Measurements from ENCODE around the gene SPECC1L.
A peak's percentile ranks its signal among the peaks of the same experiment; 100 is the strongest.

The SPECC1L gene

GRCh38 chr22:24401931-24402367 lies 131.3 kb downstream of the SPECC1L start:
- no peak for DNase-seq

- peak; percentile 97 for DNase-seq
Measured at GRCh38 chr22:24402460-24403192, 132.0 kb downstream of the SPECC1L start.

DNA sequence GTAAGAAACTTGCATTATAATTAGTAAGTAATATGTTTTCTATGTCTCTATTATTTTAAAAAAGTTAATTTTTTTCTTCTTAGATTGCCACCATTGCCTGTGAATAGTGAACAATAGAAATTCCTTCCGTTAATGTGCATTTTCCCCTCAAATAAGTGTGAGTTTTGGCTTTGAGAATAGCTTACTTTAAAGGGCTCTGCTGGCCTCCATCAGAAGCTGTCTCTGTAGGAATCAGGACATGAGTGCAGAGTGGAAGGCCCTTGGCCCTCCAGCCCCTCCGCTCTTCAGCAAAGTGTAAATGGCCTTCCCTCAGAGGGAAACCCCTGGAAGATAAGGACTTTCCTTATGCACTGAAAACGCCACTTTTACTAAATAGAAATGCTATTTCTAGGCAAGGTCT lies 132.7 kb downstream of the SPECC1L start:
- DNase-seq: no peak

- DNase-seq: no peak
Measured at GRCh38 chr22:24404561-24405275, 134.1 kb downstream of the SPECC1L start.

- no peak for DNase-seq
Measured at GRCh38 chr22:24405631-24406321, 135.1 kb downstream of the SPECC1L start.

DNA sequence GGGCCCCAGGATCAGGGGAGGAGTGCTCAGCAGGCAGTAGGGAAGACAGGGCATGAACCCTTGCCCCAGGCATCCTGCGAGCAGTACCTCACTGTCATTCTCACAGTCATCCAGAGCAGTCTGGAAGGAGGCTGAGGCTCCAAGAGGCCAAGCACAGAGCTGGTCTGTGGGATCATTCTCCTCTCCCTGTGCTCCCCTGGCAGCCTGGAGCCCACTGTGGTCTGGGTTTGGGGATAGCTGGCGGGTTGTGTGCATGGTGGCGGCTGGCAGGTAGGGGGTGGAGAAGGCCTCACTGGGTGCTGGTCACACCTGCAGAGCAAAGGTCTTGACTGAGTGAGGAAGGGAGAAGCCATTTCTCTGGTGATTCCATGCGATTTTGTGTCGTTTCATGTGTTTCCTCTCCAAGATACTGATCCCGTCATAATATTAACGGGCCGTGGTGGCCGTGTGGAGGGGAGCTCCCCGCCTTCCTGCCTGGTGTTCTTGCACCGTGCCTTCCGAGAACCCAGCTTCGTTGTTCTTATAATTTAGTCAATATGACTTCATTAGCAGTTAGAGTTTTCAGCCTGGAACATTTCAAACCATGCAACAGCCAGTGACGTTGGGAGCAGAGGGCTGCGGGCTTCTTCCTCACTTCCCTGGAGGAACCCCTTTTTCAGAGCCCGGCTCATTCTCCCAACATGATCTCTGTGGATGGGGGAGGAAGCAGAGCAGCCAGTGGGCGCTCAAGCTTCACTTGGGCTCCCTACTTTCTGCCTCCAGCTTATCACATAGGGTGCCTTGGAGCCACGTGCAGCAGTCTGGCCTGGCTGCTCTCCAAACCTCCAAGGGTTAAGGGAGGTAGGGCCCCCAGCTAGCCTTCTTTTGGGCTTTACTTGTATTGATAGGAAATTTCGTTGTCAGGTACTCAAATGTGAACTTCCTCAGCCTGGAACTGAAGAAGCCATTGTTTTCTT lies 136.0 kb downstream of the SPECC1L start:
- DNase-seq: no peak

GRCh38 chr22:24407278-24407665 lies 136.6 kb downstream of the SPECC1L start:
- no peak for DNase-seq

GRCh38 chr22:24407884-24408283 lies 137.3 kb downstream of the SPECC1L start:
- no peak for DNase-seq

DNA sequence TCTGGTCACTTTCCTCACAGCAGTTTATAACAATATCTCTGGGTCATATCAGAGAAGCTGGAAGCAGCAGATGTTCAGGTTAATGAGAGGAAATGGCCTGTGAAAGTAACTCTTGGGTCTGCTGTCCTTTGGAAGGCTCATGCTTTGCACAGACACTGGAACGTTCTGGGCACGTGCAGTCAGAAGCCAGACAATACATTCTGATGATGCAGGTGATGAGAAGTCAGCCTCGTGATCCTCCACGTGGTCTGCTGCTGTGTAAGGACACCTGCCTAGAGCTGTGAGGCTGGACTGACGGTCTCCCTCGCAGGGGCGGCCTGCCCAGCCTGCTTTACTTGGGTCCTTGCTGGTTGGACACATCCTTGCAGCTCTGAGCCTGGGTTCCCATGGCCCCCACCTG lies 138.0 kb downstream of the SPECC1L start:
- no peak for DNase-seq

DNA sequence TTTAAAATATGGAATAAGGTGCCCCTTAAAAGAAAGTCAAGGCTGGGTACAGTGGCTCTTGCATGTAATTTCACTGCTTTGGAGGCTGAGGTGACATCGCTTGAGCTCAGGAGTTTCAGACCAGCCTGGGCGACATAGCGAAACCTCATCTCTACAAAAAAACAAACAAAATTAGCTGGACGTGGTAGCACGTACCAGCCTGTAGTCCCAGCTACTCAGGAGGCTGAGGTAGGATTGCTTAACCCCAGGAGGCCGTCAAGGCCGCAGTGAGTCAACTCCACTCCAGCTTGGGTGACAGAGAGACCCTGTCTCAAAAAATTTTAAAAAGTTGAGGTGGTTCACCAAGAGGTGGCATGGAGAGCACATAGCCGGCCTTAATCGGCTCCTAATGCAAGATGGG lies 139.1 kb downstream of the SPECC1L start:
- no peak for DNase-seq

DNA sequence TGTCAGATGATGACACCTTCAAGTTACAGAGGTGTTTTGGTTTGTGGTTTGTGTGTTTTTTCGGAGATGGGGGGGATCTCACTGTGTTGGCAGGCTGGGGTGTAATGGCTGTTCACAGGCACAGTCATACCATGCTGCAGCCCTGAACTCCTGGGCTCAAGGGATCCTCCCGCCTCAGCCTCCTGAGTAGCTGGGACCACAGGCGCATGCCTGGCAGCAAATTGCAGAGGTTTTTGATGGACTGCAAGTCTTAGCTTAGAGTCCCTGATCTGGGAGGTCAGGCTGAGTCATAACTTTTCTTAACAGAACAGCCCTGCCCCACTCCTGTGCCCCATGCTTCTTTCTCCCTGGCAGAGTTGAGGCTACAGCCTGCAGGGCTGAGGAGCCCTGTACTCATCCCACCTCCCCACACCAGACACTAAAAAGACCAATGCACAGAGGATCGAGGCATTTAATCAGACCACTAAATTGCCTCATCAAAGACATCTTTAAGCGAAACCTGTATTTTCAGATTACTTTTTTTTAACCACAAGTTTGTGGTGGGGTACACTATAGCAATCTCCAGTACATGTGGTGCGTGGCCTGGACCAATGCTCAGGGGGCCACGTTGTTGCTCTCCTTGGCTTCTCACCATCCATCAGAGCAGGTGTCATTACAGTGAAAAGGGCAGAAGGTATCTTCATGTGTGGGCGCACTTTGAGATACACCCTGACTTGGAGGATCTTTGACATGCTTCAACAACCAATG lies 139.7 kb downstream of the SPECC1L start:
- peak; percentile 49 for DNase-seq

GRCh38 chr22:24411256-24412004 lies 140.8 kb downstream of the SPECC1L start:
- DNase-seq: no peak

DNA sequence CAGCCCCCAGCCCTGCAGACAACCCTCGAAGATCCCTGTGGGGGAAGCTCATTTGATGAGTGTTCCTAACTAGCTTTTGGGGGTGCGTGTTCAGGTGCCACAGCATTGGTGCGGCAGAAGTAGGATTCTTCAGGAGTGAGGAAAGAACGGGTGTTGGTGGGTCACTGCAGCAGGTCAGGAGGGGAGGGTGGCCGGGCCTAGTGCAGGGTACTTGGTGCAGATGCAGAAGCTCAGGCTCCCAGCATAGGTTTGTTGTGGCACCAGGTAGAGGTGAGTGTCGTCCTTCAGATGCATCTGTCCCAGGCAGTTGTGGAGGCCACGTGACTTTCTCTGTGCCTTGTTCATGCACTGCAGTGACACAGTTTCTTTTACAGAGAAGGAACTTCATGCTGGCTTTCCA lies 141.6 kb downstream of the SPECC1L start:
- no peak for DNase-seq

- no peak for DNase-seq
Measured at GRCh38 chr22:24413271-24413670, 142.6 kb downstream of the SPECC1L start.

- no peak for DNase-seq
Measured at GRCh38 chr22:24413736-24414385, 143.2 kb downstream of the SPECC1L start.

- no peak for DNase-seq
Measured at GRCh38 chr22:24414523-24414922, 143.9 kb downstream of the SPECC1L start.

GRCh38 chr22:24414984-24415945 lies 144.6 kb downstream of the SPECC1L start:
- no peak for DNase-seq

- DNase-seq: no peak
Measured at GRCh38 chr22:24416095-24416494, 145.5 kb downstream of the SPECC1L start.

DNA sequence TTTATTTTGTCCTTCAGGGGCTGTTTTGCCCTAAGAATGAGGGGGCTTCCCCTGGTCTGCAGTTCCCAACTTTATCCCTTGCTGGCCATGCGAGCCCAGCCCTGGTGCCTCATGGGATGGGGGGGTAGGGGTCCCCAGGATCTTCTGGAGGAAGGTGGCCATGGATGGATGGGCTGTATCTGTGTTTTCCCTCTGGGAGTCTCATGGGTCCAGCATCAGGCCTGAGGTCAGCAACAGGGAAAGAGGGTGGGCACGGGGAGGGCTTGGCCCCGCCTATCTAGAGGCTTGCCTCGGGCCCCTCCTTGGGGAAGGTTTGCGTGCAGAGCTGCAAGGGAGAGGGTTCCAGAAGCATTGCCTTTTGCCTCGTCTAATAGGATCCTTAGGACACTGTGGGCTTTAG lies 146.0 kb downstream of the SPECC1L start:
- DNase-seq: no peak

Measured in fibroblast of skin of right biceps (primary cell).